Endothelial cell of umbilical vein (primary cell): ENCODE results near the gene TMEM127. TPM values are rescaled to one million over a fixed set of nuclear protein-coding genes. Genes with fewer than 3 reads are reported as not detected.
A peak's percentile ranks its signal among the peaks of the same experiment; 100 is the strongest.

Experiments
- BruUV-seq: library from RNA; stranded (reverse); fragments of 400-500 nt; replicated peaks from 2 replicates; lab custom pipeline; 2021; lab: Mats Ljungman, UMichigan
- CTCF ChIA-PET: fragments of 300-600, 350-600 bp; sonication (Branson Sonifier 250); formaldehyde crosslinking; loops from one replicate; lab custom pipeline; 2021; ENCODE audit warnings: antibody characterized with exemption, inconsistent platforms; lab: Charles Lee
- POLR2A ChIA-PET: fragments of 300-600, 350-600 bp; sonication (Branson Sonifier 250); formaldehyde crosslinking; loops from one replicate; lab custom pipeline; 2021; ENCODE audit warnings: antibody characterized with exemption, inconsistent platforms; lab: Charles Lee
- DNase-seq: peaks from one replicate; pipeline ENCODE4 v3.0.0-alpha.2; 2011; ENCODE audit warnings: low read depth, low spot score
- FAIRE-seq: peaks from 2 replicates; lab custom pipeline; 2011; peaks lifted over from hg19 to GRCh38; lab: Jason Lieb, UNC
- H2AFZ ChIP-seq: 2 replicates; pipeline ENCODE4 v1.6.0; 2012; ENCODE audit warnings: low read depth, low read length, control low read depth, inconsistent platforms
- H3K27ac ChIP-seq: 2 replicates; pipeline ENCODE4 v1.5.1; 2011; ENCODE audit warnings: low read depth, mild to moderate bottlenecking, control low read depth, low read length, moderate library complexity; ENCODE audit not compliant: insufficient read depth
- H3K27me3 ChIP-seq, 2 experiments: 2 replicates each; pipeline versions ENCODE4 v1.6.0 to v1.6.1; 2011; ENCODE audit warnings: low read length in 2 of 2, mixed read lengths in 1 of 2; ENCODE audit not compliant: control insufficient read depth in 2 of 2, insufficient read depth in 2 of 2
- H3K36me3 ChIP-seq, 2 experiments: 2 replicates in 1 of 2; 3 replicates in 1 of 2; pipeline ENCODE4 v1.5.1; 2011; ENCODE audit warnings: low read length in 2 of 2, mild to moderate bottlenecking in 1 of 2, moderate library complexity in 1 of 2; ENCODE audit not compliant: control insufficient read depth in 2 of 2, insufficient read depth in 2 of 2; ENCODE audit errors: extremely low read depth in 1 of 2
- H3K4me1 ChIP-seq: 3 replicates; pipeline ENCODE4 v1.5.1; 2011; ENCODE audit warnings: mild to moderate bottlenecking, low read length; ENCODE audit not compliant: control insufficient read depth, insufficient read depth; ENCODE audit errors: extremely low read depth
- H3K4me2 ChIP-seq: 2 replicates; pipeline ENCODE4 v1.6.1; 2011; ENCODE audit warnings: low read length, control low read depth, mixed read lengths; ENCODE audit not compliant: insufficient read depth
- H3K4me3 ChIP-seq, 3 experiments: fragments of 200-600 bp in 1 of 3; sonication (generic), shearing (Covaris generic) in 1 of 3; replicated peaks in 1 of 3; 2 replicates each; pipeline ENCODE4 v1.5.1; 2011 to 2016; ENCODE audit warnings: control low read depth in 3 of 3, low read length in 3 of 3, mild to moderate bottlenecking in 2 of 3, inconsistent platforms in 1 of 3, low read depth in 1 of 3, moderate library complexity in 1 of 3; ENCODE audit not compliant: insufficient read depth in 1 of 3
- H3K79me2 ChIP-seq: 2 replicates; pipeline ENCODE4 v1.6.0; 2012; ENCODE audit warnings: low read length, inconsistent platforms; ENCODE audit not compliant: control insufficient read depth, insufficient read depth
- H3K9ac ChIP-seq: replicated peaks from 2 replicates; pipeline ENCODE3; 2011; ENCODE audit warnings: low read length, control low read depth; ENCODE audit not compliant: insufficient read depth; ENCODE audit errors: extremely low read depth
- H3K9me1 ChIP-seq: replicated peaks from 3 replicates; pipeline ENCODE4 v1.6.0; 2011; ENCODE audit warnings: mild to moderate bottlenecking, low read length; ENCODE audit not compliant: control insufficient read depth, insufficient read depth; ENCODE audit errors: extremely low read depth
- H3K9me3 ChIP-seq: replicated peaks from 2 replicates; pipeline ENCODE4 v1.5.1; 2012; ENCODE audit warnings: low read length, inconsistent platforms; ENCODE audit not compliant: control insufficient read depth, insufficient read depth
- H4K20me1 ChIP-seq: replicated peaks from 2 replicates; pipeline ENCODE3; 2011; ENCODE audit warnings: mild to moderate bottlenecking, low read length; ENCODE audit not compliant: control insufficient read depth, insufficient read depth; ENCODE audit errors: extremely low read depth
- FOS ChIP-seq: IDR thresholded peaks from 2 replicates; pipeline ENCODE4 v1.6.1; 2011; ENCODE audit warnings: mild to moderate bottlenecking, low read length, moderate library complexity, borderline replicate concordance; ENCODE audit not compliant: insufficient read depth
- JUN ChIP-seq: IDR thresholded peaks from 2 replicates; pipeline ENCODE4 v1.6.1; 2011; ENCODE audit warnings: borderline replicate concordance, low read depth; ENCODE audit not compliant: insufficient read length, insufficient read depth
- POLR2AphosphoS5 ChIP-seq: IDR thresholded peaks from 2 replicates; pipeline ENCODE4 v1.6.1; 2012; ENCODE audit warnings: low read depth, mild to moderate bottlenecking, control low read depth, low read length, moderate library complexity; ENCODE audit not compliant: insufficient read depth
- dilution Hi-C: fragments of 300-500 bp; cut with MboI; formaldehyde crosslinking; loops from one replicate; pipeline ENCODE4 v1.15.0; 2019; ENCODE audit warnings: low sequenced_read_pairs; ENCODE audit not compliant: extremely low pct_ligation_motif_present
- intact Hi-C: fragments of 100-400 bp; cut with micrococcal nuclease; formaldehyde crosslinking; loops from one replicate; pipeline ENCODE4 v1.10.0; 2022
- polyA plus RNA-seq, 4 experiments: library from polyadenylated mRNA; depleted of rRNA in 3 of 4; stranded (reverse) in 3 of 4; unstranded in 1 of 4; fragments of >200 nt; gene quantifications; 2 replicates each; pipeline versions ENCODE4 v1.2.1 to v1.2.3, GENCODE V29; 2011 to 2012; ENCODE audit warnings: missing spikeins in 1 of 4
- total RNA-seq: library from RNA; stranded (reverse); gene quantifications from 2 replicates; pipeline ENCODE4 v1.2.3, GENCODE V29; 2021
- TF ChIP-seq, protein P1 (sequence below): IDR thresholded peaks from 2 replicates; pipeline ENCODE4 v1.6.1; 2011; ENCODE audit not compliant: insufficient read depth, insufficient read length

Gene TMEM127
- total and polyA plus RNA-seq, 2 donors (not counting 3 experiments of a cell fraction or from before 2014, with no cell fraction given), result 48.4 to 75.7 TPM

DNA sequence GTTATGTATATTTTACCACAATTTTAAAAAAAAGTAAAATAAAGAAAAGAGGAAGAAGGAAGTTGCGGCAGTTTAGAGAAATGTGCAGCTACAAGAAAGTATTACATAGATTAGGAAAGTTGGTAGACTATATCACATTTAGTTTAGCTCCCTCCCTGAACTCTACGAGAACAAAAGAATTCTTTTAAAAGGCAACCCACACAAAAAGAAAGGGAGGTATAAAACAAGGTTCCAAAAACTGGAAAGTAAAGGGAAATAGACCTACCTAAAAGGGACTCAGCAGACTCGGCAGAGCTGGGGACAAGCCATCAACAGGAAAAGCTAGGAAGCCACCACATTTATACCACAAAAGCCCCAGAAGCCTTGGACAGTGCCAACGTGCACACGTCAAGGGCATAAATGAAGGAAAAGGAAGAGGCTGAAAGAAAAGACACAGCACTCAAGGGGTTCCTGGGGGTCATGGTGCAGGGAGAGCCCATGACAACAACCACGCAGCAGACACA lies 9.1 kb downstream of the TMEM127 start:
- BruUV-seq, result no TSS peak
- no peak for TF ChIP-seq JUN
- no peaks in the 10 kb centered on the region for H4K20me1 ChIP-seq
- dilution Hi-C loops (no loop called here), intact Hi-C loops (no loop called here)
- no peak overlapping the region for H3K4me2 ChIP-seq
- peaks cover 8 to 14% of the 10 kb centered on the region in 2 experiments for H3K36me3 ChIP-seq
- CTCF ChIA-PET, result interaction anchor here (0.8 to 2.2 kb wide), 3 partner anchors 8 to 82 kb away, joined by 3 to 5 read pairs (median 3); no protein-coding TSS in a partner anchor
- no peak overlapping the region for H2AFZ ChIP-seq
- H3K79me2 ChIP-seq, result peaks cover 34% of the 10 kb centered on the region
- DNase-seq (no peak), FAIRE-seq (no peak)
- no peaks in the 10 kb centered on the region for H3K9me3 ChIP-seq
- no peaks in the 10 kb centered on the region for H3K27me3 ChIP-seq
- H3K9me1 ChIP-seq, result peaks cover 6% of the 10 kb centered on the region
- H3K9ac ChIP-seq, result no peak overlapping the region
- peaks cover 59% of the 10 kb centered on the region for H3K4me1 ChIP-seq
- no peak overlapping the region for H3K27ac ChIP-seq
- POLR2A ChIA-PET, result no interaction called here
- H3K4me3 ChIP-seq, result no peak overlapping the region

DNA sequence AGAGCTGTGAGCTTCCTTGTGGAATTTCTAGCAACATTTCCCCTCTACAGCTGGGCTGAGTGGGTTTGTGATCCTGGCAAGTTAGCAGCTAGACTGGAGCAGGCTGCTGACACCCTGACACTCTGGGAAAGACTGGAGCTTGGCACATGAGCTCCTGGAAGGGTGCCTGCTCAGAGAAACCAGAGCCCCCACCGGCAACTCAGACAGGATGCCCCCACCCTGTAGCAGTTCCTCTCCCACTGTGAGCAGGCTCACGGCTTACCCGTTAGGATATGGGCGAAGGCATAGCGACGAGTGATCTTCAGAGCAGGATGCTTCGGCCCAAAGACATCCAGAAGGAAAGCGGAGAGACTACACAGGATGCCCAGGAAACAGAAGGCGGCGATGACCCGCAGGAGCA lies 11.2 kb downstream of the TMEM127 start:
- dilution Hi-C loops (no loop called here), intact Hi-C loops (no loop called here)
- no peak overlapping the region for H3K9ac ChIP-seq
- no peak overlapping the region for H2AFZ ChIP-seq
- no peak overlapping the region for H3K4me3 ChIP-seq
- peak; percentile 84 for DNase-seq
- peak; percentile 33 for FAIRE-seq
- BruUV-seq, result no TSS peak
- H3K4me1 ChIP-seq, result peaks cover 50% of the 10 kb centered on the region
- H3K36me3 ChIP-seq, result peaks cover 8 to 14% of the 10 kb centered on the region in 2 experiments
- POLR2A ChIA-PET, result interaction anchor here (1.2 to 1.4 kb wide), 2 partner anchors 8 to 12 kb away, joined by 3 read pairs; partner anchors contain the start of genes CIAO1 and TMEM127
- H3K27ac ChIP-seq, result peak overlapping the region; percentile 1
- no peaks in the 10 kb centered on the region for H3K9me3 ChIP-seq
- no peak for TF ChIP-seq FOS
- TF ChIP-seq, protein P1, sequence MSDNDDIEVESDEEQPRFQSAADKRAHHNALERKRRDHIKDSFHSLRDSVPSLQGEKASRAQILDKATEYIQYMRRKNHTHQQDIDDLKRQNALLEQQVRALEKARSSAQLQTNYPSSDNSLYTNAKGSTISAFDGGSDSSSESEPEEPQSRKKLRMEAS, result no peak
- no peak for TF ChIP-seq JUN
- TF ChIP-seq POLR2AphosphoS5, result peak; percentile 16
- H3K9me1 ChIP-seq, result peaks cover 4% of the 10 kb centered on the region
- no peaks in the 10 kb centered on the region for H3K27me3 ChIP-seq
- H3K79me2 ChIP-seq, result peaks cover 24% of the 10 kb centered on the region
- no peak overlapping the region for H3K4me2 ChIP-seq
- CTCF ChIA-PET, result interaction anchor here (0.8 to 1.7 kb wide), 6 partner anchors 9 to 116 kb away, joined by 3 to 9 read pairs (median 4); partner anchors contain the start of genes ASTL, CIAO1 and STARD7
- no peaks in the 10 kb centered on the region for H4K20me1 ChIP-seq
